ENCODE measurements around the gene CABLES1.

- TF ChIP-seq, protein P1, sequence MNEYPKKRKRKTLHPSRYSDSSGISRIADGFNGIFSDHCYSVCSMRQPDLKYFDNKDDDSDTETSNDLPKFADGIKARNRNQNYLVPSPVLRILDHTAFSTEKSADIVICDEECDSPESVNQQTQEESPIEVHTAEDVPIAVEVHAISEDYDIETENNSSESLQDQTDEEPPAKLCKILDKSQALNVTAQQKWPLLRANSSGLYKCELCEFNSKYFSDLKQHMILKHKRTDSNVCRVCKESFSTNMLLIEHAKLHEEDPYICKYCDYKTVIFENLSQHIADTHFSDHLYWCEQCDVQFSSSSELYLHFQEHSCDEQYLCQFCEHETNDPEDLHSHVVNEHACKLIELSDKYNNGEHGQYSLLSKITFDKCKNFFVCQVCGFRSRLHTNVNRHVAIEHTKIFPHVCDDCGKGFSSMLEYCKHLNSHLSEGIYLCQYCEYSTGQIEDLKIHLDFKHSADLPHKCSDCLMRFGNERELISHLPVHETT (tag by site-specific recombination; IDR thresholded peaks at IDR 0.05) = peak; percentile 70
- no peak for TF ChIP-seq ZNF350 (tag by site-specific recombination; IDR thresholded peaks at IDR 0.05)
- TF ChIP-seq, protein P2, sequence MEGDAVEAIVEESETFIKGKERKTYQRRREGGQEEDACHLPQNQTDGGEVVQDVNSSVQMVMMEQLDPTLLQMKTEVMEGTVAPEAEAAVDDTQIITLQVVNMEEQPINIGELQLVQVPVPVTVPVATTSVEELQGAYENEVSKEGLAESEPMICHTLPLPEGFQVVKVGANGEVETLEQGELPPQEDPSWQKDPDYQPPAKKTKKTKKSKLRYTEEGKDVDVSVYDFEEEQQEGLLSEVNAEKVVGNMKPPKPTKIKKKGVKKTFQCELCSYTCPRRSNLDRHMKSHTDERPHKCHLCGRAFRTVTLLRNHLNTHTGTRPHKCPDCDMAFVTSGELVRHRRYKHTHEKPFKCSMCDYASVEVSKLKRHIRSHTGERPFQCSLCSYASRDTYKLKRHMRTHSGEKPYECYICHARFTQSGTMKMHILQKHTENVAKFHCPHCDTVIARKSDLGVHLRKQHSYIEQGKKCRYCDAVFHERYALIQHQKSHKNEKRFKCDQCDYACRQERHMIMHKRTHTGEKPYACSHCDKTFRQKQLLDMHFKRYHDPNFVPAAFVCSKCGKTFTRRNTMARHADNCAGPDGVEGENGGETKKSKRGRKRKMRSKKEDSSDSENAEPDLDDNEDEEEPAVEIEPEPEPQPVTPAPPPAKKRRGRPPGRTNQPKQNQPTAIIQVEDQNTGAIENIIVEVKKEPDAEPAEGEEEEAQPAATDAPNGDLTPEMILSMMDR (tag by site-specific recombination; IDR thresholded peaks at IDR 0.05) = no peak
- TF ChIP-seq REST (tag by site-specific recombination; IDR thresholded peaks at IDR 0.05) = no peak
- no peak for TF ChIP-seq ZNF501 (tag by site-specific recombination; IDR thresholded peaks at IDR 0.05)
- TF ChIP-seq ZNF37A (tag by site-specific recombination; IDR thresholded peaks at IDR 0.05) = no peak
- TF ChIP-seq ZNF302 (tag by site-specific recombination; IDR thresholded peaks at IDR 0.05; ENCODE audit: low read depth) = no peak
- peak; percentile 88 for TF ChIP-seq GLIS1 (tag by site-specific recombination; IDR thresholded peaks at IDR 0.05)
- no peak for TF ChIP-seq ZNF830 (tag by site-specific recombination; IDR thresholded peaks at IDR 0.05; ENCODE audit: low read depth)
- TF ChIP-seq ZNF580 (tag by site-specific recombination; IDR thresholded peaks at IDR 0.05) = no peak
- TF ChIP-seq ZNF530 (tag by site-specific recombination; IDR thresholded peaks at IDR 0.05; ENCODE audit: low read depth) = no peak
Measured at GRCh38 chr18:23106575-23106974, 28.7 kb upstream of the CABLES1 start.
